Skeletal muscle cell (primary cell): Measurements from ENCODE around the gene PTPRK.
"Not testable (repeated sequence)": the region's sequence is repeated elsewhere in the genome, so short reads cannot be mapped to it uniquely, and the experiment has no call there.

ENCODE experiments used
- DNase-seq: peaks from one replicate; pipeline ENCODE4 v3.0.0-alpha.2; 2010; ENCODE audit warnings: low read depth
- H3K4me3 ChIP-seq: 2 replicates; pipeline ENCODE4 v1.5.1; 2011; ENCODE audit warnings: low read depth, mild to moderate bottlenecking, control low read depth, low read length, moderate library complexity

Gene PTPRK

GRCh38 chr6:128464790-128465189 is 55.6 kb downstream of the PTPRK start:
- no peak for DNase-seq
- H3K4me3 ChIP-seq, result no peak overlapping the region

GRCh38 chr6:128463942-128464341 is 56.5 kb downstream of the PTPRK start:
- no peak for DNase-seq
- H3K4me3 ChIP-seq, result no peak overlapping the region

- DNase-seq, result no peak
- no peak overlapping the region for H3K4me3 ChIP-seq
Measured at GRCh38 chr6:128461501-128461900, 58.9 kb downstream of the PTPRK start.

- H3K4me3 ChIP-seq, result no peak overlapping the region
- no peak for DNase-seq
Measured at GRCh38 chr6:128456510-128457230, 63.7 kb downstream of the PTPRK start.

- DNase-seq, result no peak
- H3K4me3 ChIP-seq, result no peak overlapping the region
Measured at GRCh38 chr6:128455959-128456358, 64.4 kb downstream of the PTPRK start.

- no peak overlapping the region for H3K4me3 ChIP-seq
- no peak for DNase-seq
Measured at GRCh38 chr6:128452713-128453112, 67.7 kb downstream of the PTPRK start.

GRCh38 chr6:128446497-128446896 is 73.9 kb downstream of the PTPRK start:
- no peak for DNase-seq

GRCh38 chr6:128443553-128443952 is 76.8 kb downstream of the PTPRK start:
- H3K4me3 ChIP-seq, result no peak overlapping the region
- DNase-seq, result no peak

More at GRCh38 chr6:128446497-128446896, 73.9 kb downstream of the PTPRK start:
- no peak overlapping the region for H3K4me3 ChIP-seq

GRCh38 chr6:128439627-128440026 is 80.8 kb downstream of the PTPRK start:
- DNase-seq, result no peak
- no peak overlapping the region for H3K4me3 ChIP-seq

GRCh38 chr6:128438393-128438792 is 82.0 kb downstream of the PTPRK start:
- no peak for DNase-seq

GRCh38 chr6:128437685-128438084 is 82.7 kb downstream of the PTPRK start:
- DNase-seq, result no peak
- no peak overlapping the region for H3K4me3 ChIP-seq

More at GRCh38 chr6:128438393-128438792, 82.0 kb downstream of the PTPRK start:
- no peak overlapping the region for H3K4me3 ChIP-seq

GRCh38 chr6:128434752-128435151 is 85.6 kb downstream of the PTPRK start:
- H3K4me3 ChIP-seq, DNase-seq: not testable (repeated sequence)

GRCh38 chr6:128432394-128432793 is 88.0 kb downstream of the PTPRK start:
- H3K4me3 ChIP-seq, result no peak overlapping the region
- no peak for DNase-seq

GRCh38 chr6:128427139-128427538 is 93.3 kb downstream of the PTPRK start:
- no peak overlapping the region for H3K4me3 ChIP-seq
- no peak for DNase-seq

GRCh38 chr6:128425856-128426255 is 94.5 kb downstream of the PTPRK start:
- DNase-seq, result no peak
- H3K4me3 ChIP-seq, result no peak overlapping the region

GRCh38 chr6:128422871-128423270 is 97.5 kb downstream of the PTPRK start:
- no peak overlapping the region for H3K4me3 ChIP-seq
- no peak for DNase-seq

GRCh38 chr6:128422200-128422599 is 98.2 kb downstream of the PTPRK start:
- DNase-seq, result no peak
- H3K4me3 ChIP-seq, result no peak overlapping the region

- no peak overlapping the region for H3K4me3 ChIP-seq
- DNase-seq, result no peak
Measured at GRCh38 chr6:128421788-128422187, 98.6 kb downstream of the PTPRK start.

GRCh38 chr6:128417698-128418097 is 102.7 kb downstream of the PTPRK start:
- no peak overlapping the region for H3K4me3 ChIP-seq
- no peak for DNase-seq

GRCh38 chr6:128415387-128415786 is 105.0 kb downstream of the PTPRK start:
- DNase-seq, result no peak
- no peak overlapping the region for H3K4me3 ChIP-seq

- no peak for DNase-seq
- H3K4me3 ChIP-seq, result no peak overlapping the region
Measured at GRCh38 chr6:128414943-128415342, 105.5 kb downstream of the PTPRK start.

GRCh38 chr6:128413291-128413690 is 107.1 kb downstream of the PTPRK start:
- no peak overlapping the region for H3K4me3 ChIP-seq
- peak; percentile 16 for DNase-seq
